ENCODE measurements around the gene DLL3.

Gene DLL3

DNA sequence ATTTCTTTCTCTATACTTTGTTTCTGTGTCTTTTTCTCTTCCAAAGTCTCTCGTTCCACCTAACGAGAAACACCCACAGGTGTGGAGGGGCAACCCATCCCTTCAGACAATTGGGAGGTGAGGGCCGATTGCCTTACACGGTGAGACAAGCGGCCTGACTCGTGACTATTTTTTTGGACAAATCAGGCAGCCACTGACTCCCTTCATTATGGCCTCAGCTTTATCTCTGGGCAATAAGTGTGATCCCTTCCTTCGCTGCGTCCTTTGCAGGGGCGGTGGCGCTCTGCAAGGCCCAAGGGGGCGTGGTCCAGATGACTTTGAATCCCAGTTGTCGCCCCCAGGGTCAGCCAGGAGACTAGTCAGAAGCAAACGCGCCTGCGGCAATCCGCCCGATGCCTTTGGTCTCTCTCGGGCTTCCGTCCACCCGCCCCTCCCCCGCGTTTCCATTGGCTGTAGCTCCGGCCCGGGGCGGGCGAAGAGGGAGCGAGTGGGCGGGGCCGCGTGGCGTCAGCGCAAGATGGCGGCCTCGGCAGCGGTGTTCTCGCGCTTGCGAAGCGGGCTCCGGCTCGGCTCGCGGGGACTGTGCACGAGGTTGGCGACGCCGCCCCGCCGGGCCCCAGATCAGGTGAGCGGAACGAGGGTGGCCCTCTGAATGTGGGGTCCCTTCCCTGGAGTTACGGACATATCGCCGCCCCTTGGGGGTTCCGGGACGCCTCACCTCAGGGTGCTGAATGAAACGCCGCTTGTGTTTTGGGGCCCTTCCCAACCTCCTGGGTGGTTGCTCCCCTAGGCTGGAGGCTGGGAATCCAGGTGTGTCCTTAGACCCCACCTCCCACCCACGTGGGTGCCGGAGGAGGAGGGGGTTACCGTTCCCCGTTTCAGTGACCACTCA, 18.2 kb upstream of the DLL3 start, which contains the start of gene TIMM50 (continued):
- TF ChIP-seq ZNF548 (tag by site-specific recombination; IDR thresholded peaks at IDR 0.05) (no peak), GFI1B (tag by site-specific recombination; IDR thresholded peaks at IDR 0.05) (no peak; the same call in 1 of the 2 replicates)

DNA sequence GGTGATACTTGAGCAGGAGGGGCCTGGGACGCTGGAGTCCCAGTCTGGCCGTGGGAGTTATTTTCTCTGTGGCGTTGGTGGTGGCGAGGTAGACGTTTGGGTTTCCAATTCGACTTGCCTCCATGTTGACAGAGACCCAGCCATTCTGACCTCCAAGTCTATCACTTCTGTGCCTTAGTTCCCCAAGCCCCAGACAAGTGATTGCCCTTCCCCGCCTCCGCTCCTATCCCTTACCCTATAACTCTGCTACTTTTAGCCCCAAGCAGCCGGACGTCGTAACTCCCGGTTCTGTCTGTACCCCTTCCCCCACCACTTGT, 17.6 kb upstream of the DLL3 start:
- H3K27ac ChIP-seq (ENCODE audit: extremely low read depth, low read depth, low read length) = peak overlapping the region; percentile 88
- peak overlapping the region; percentile 65 for H3K4me3 ChIP-seq (ENCODE audit: low read depth, low read length)
- H3K9me3 ChIP-seq (ENCODE audit: control insufficient read depth, insufficient read depth, low read depth, low read length) = no peaks in the 10 kb centered on the region
- peaks cover 15% of the 10 kb centered on the region for H3K4me1 ChIP-seq (ENCODE audit: control insufficient read depth, insufficient read depth, low read length)
- H3K36me3 ChIP-seq (ENCODE audit: control insufficient read depth in 2 of 2, insufficient read depth in 1 of 2, low read length in 2 of 2) = peaks cover 41 to 61% of the 10 kb centered on the region in 2 experiments
- POLR2A ChIA-PET = interaction anchor here (0.6 to 1.6 kb wide), 33 partner anchors 10 to 1783 kb away, joined by 3 to 39 read pairs (median 5); partner anchors contain the start of genes DLL3, EID2, EID2B and HNRNPUL1
- CTCF ChIA-PET = interaction anchor here (0.6 to 1.2 kb wide), 8 partner anchors 15 to 363 kb away, joined by 3 to 4 read pairs (median 3); partner anchors contain the start of genes EID2B and SUPT5H
- TF ChIP-seq SCRT2 (tag by site-specific recombination; IDR thresholded peaks at IDR 0.05) (no peak), ZBTB1 (tag by site-specific recombination; IDR thresholded peaks at IDR 0.05) (no peak), IKZF3 (tag by site-specific recombination; IDR thresholded peaks at IDR 0.05) (no peak), BCL11B (tag by site-specific recombination; IDR thresholded peaks at IDR 0.05; ENCODE audit: low read depth) (0 out of 2 replicates have a peak, but pooled peaks have one; percentile 62), ZNF274 (IDR thresholded peaks at IDR 0.05; ENCODE audit: low read length) (no peak), ZNF274 (tag by site-specific recombination; IDR thresholded peaks at IDR 0.05; ENCODE audit: borderline replicate concordance) (0 out of 2 replicates have a peak, but pooled peaks have one; percentile 30), ZSCAN23 (tag by site-specific recombination; IDR thresholded peaks at IDR 0.05) (no peak), ZNF654 (tag by site-specific recombination; IDR thresholded peaks at IDR 0.05; ENCODE audit: low read depth) (no peak), RBAK (tag by site-specific recombination; IDR thresholded peaks at IDR 0.05) (no peak), ZBTB48 (tag by site-specific recombination; IDR thresholded peaks at IDR 0.05) (peak; percentile 52), ZNF146 (tag by site-specific recombination; IDR thresholded peaks at IDR 0.05) (no peak; the same call in 1 of the 2 replicates), HOXD13 (CRISPR knock-in tag; IDR thresholded peaks at IDR 0.05; ENCODE audit: borderline replicate concordance) (no peak), ZNF585B (tag by site-specific recombination; IDR thresholded peaks at IDR 0.05) (no peak), ZNF792 (tag by site-specific recombination; IDR thresholded peaks at IDR 0.05) (no peak; the same call in 1 of the 2 replicates), GLI2 (tag by site-specific recombination; IDR thresholded peaks at IDR 0.05; ENCODE audit: borderline replicate concordance, low read depth) (no peak), ZNF24 (tag by site-specific recombination; IDR thresholded peaks at IDR 0.05) (no peak), EGR2 (tag by site-specific recombination; IDR thresholded peaks at IDR 0.05; ENCODE audit: low read depth) (peak; percentile 3; the same call in 1 of the 2 replicates), SP2 (tag by site-specific recombination; IDR thresholded peaks at IDR 0.05) (no peak), ZNF133 (tag by site-specific recombination; IDR thresholded peaks at IDR 0.05) (0 out of 2 replicates have a peak, but pooled peaks have one; percentile 1), ZNF155 (tag by site-specific recombination; IDR thresholded peaks at IDR 0.05) (no peak)
- TF ChIP-seq, protein P1, sequence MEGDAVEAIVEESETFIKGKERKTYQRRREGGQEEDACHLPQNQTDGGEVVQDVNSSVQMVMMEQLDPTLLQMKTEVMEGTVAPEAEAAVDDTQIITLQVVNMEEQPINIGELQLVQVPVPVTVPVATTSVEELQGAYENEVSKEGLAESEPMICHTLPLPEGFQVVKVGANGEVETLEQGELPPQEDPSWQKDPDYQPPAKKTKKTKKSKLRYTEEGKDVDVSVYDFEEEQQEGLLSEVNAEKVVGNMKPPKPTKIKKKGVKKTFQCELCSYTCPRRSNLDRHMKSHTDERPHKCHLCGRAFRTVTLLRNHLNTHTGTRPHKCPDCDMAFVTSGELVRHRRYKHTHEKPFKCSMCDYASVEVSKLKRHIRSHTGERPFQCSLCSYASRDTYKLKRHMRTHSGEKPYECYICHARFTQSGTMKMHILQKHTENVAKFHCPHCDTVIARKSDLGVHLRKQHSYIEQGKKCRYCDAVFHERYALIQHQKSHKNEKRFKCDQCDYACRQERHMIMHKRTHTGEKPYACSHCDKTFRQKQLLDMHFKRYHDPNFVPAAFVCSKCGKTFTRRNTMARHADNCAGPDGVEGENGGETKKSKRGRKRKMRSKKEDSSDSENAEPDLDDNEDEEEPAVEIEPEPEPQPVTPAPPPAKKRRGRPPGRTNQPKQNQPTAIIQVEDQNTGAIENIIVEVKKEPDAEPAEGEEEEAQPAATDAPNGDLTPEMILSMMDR (tag by site-specific recombination; IDR thresholded peaks at IDR 0.05) = no peak
- TF ChIP-seq, protein P2, sequence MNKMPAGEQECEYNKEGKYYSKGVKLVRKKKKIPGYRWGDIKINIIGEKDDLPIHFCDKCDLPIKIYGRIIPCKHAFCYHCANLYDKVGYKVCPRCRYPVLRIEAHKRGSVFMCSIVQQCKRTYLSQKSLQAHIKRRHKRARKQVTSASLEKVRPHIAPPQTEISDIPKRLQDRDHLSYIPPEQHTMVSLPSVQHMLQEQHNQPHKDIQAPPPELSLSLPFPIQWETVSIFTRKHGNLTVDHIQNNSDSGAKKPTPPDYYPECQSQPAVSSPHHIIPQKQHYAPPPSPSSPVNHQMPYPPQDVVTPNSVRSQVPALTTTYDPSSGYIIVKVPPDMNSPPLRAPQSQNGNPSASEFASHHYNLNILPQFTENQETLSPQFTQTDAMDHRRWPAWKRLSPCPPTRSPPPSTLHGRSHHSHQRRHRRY (tag by site-specific recombination; IDR thresholded peaks at IDR 0.05) = 0 out of 2 replicates have a peak, but pooled peaks have one; percentile 4
- TF ChIP-seq, protein P3, sequence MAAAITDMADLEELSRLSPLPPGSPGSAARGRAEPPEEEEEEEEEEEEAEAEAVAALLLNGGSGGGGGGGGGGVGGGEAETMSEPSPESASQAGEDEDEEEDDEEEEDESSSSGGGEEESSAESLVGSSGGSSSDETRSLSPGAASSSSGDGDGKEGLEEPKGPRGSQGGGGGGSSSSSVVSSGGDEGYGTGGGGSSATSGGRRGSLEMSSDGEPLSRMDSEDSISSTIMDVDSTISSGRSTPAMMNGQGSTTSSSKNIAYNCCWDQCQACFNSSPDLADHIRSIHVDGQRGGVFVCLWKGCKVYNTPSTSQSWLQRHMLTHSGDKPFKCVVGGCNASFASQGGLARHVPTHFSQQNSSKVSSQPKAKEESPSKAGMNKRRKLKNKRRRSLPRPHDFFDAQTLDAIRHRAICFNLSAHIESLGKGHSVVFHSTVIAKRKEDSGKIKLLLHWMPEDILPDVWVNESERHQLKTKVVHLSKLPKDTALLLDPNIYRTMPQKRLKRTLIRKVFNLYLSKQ (tag by site-specific recombination; IDR thresholded peaks at IDR 0.05; ENCODE audit: borderline replicate concordance) = no peak
- TF ChIP-seq, protein P4, sequence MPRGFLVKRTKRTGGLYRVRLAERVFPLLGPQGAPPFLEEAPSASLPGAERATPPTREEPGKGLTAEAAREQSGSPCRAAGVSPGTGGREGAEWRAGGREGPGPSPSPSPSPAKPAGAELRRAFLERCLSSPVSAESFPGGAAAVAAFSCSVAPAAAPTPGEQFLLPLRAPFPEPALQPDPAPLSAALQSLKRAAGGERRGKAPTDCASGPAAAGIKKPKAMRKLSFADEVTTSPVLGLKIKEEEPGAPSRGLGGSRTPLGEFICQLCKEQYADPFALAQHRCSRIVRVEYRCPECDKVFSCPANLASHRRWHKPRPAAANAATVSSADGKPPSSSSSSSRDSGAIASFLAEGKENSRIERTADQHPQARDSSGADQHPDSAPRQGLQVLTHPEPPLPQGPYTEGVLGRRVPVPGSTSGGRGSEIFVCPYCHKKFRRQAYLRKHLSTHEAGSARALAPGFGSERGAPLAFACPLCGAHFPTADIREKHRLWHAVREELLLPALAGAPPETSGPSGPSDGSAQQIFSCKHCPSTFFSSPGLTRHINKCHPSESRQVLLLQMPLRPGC (tag by site-specific recombination; IDR thresholded peaks at IDR 0.05) = 0 out of 2 replicates have a peak, but pooled peaks have one; percentile 7
- TF ChIP-seq, protein P5, sequence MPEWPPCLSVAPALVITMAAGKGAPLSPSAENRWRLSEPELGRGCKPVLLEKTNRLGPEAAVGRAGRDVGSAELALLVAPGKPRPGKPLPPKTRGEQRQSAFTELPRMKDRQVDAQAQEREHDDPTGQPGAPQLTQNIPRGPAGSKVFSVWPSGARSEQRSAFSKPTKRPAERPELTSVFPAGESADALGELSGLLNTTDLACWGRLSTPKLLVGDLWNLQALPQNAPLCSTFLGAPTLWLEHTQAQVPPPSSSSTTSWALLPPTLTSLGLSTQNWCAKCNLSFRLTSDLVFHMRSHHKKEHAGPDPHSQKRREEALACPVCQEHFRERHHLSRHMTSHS (tag by site-specific recombination; IDR thresholded peaks at IDR 0.05) = no peak
- TF ChIP-seq, protein P6, sequence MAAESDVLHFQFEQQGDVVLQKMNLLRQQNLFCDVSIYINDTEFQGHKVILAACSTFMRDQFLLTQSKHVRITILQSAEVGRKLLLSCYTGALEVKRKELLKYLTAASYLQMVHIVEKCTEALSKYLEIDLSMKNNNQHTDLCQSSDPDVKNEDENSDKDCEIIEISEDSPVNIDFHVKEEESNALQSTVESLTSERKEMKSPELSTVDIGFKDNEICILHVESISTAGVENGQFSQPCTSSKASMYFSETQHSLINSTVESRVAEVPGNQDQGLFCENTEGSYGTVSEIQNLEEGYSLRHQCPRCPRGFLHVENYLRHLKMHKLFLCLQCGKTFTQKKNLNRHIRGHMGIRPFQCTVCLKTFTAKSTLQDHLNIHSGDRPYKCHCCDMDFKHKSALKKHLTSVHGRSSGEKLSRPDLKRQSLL (tag by site-specific recombination; IDR thresholded peaks at IDR 0.05) = no peak; the same call in 1 of the 2 replicates
